ENCODE results near the gene CCNG2.

DNA sequence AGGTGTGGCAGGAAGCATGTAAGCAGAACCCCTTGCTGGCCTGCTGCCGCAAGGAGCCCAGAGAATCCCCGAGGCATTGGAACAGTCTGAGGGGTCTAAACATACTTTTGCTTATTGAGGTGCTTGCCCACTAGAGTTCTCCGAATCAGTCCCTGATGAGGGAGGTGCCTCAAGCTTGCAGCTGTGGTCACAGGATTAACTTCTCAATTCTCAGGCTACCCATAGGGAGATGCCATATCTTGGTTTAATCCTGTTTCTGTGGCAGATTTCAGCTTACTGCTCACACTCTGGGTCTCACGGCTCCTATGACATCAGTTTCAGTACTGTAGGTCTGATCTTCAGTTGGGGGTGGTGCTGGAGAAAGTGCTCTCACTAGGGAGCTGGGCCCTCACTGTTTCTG, 39.9 kb downstream of the CCNG2 start:
- TF ChIP-seq, protein P1, sequence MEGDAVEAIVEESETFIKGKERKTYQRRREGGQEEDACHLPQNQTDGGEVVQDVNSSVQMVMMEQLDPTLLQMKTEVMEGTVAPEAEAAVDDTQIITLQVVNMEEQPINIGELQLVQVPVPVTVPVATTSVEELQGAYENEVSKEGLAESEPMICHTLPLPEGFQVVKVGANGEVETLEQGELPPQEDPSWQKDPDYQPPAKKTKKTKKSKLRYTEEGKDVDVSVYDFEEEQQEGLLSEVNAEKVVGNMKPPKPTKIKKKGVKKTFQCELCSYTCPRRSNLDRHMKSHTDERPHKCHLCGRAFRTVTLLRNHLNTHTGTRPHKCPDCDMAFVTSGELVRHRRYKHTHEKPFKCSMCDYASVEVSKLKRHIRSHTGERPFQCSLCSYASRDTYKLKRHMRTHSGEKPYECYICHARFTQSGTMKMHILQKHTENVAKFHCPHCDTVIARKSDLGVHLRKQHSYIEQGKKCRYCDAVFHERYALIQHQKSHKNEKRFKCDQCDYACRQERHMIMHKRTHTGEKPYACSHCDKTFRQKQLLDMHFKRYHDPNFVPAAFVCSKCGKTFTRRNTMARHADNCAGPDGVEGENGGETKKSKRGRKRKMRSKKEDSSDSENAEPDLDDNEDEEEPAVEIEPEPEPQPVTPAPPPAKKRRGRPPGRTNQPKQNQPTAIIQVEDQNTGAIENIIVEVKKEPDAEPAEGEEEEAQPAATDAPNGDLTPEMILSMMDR (conservative IDR thresholded peaks at IDR 0.05 in 1 of 2, IDR thresholded peaks at IDR 0.05 in 1 of 2; ENCODE audit: extremely low read depth in 1 of 2, insufficient read depth in 1 of 2, low read depth in 1 of 2, low read length in 2 of 2): no peak
- TF ChIP-seq EZH2 (IDR thresholded peaks at IDR 0.05; ENCODE audit: borderline replicate concordance, low read length): no peak

Data from mammary epithelial cell (primary cell).